GM12892 (cell line): ENCODE results near the gene HOXA3.

Source experiments
- DNase-seq: peaks from one replicate; pipeline ENCODE4 v3.0.0; 2011; ENCODE audit not compliant: insufficient read length
- FAIRE-seq: peaks from 2 replicates; lab custom pipeline; 2011; peaks lifted over from hg19 to GRCh38; lab: Jason Lieb, UNC
- POLR2A ChIP-seq: IDR thresholded peaks from 2 replicates; pipeline ENCODE4 v1.6.1; 2011; ENCODE audit warnings: low read depth, low read length, control low read depth
- POLR2AphosphoS5 ChIP-seq: IDR thresholded peaks from 2 replicates; pipeline ENCODE4 v1.6.1; 2011; ENCODE audit warnings: low read depth, low read length, control low read depth
- TAF1 ChIP-seq: IDR thresholded peaks from 2 replicates; pipeline ENCODE4 v1.6.1; 2011; ENCODE audit warnings: low read depth, mild to moderate bottlenecking, control low read depth, low read length, borderline replicate concordance

The HOXA3 gene

GRCh38 chr7:27194002-27194352 lies 41.6 kb upstream of the HOXA3 start:
- DNase-seq (no peak), FAIRE-seq (no peak)
- no peak for TF ChIP-seq POLR2AphosphoS5
- TF ChIP-seq POLR2A = no peak
- no peak for TF ChIP-seq TAF1

- TF ChIP-seq TAF1 = no peak
- no peak for TF ChIP-seq POLR2A
- TF ChIP-seq POLR2AphosphoS5 = no peak
- FAIRE-seq (no peak), DNase-seq (no peak)
Observed at GRCh38 chr7:27193335-27194001, 41.1 kb upstream of the HOXA3 start.

GRCh38 chr7:27192546-27193334 lies 40.4 kb upstream of the HOXA3 start:
- FAIRE-seq (no peak), DNase-seq (no peak)
- no peak for TF ChIP-seq POLR2AphosphoS5
- no peak for TF ChIP-seq TAF1
- TF ChIP-seq POLR2A = no peak

- no peak for DNase-seq
- no peak for TF ChIP-seq POLR2A
- no peak for TF ChIP-seq TAF1
- TF ChIP-seq POLR2AphosphoS5 = no peak
- FAIRE-seq = no peak
Observed at GRCh38 chr7:27191833-27192545, 39.6 kb upstream of the HOXA3 start.

- TF ChIP-seq POLR2A = no peak
- TF ChIP-seq POLR2AphosphoS5 = no peak
- TF ChIP-seq TAF1 = no peak
- DNase-seq (no peak), FAIRE-seq (no peak)
Observed at GRCh38 chr7:27191161-27191731, 38.9 kb upstream of the HOXA3 start.

GRCh38 chr7:27189997-27190748 lies 37.8 kb upstream of the HOXA3 start:
- FAIRE-seq (no peak), DNase-seq (no peak)
- no peak for TF ChIP-seq TAF1
- TF ChIP-seq POLR2AphosphoS5 = no peak
- TF ChIP-seq POLR2A = no peak

GRCh38 chr7:27189295-27189996 lies 37.1 kb upstream of the HOXA3 start:
- FAIRE-seq (no peak), DNase-seq (no peak)
- TF ChIP-seq POLR2A = no peak
- no peak for TF ChIP-seq TAF1
- TF ChIP-seq POLR2AphosphoS5 = no peak

- no peak for TF ChIP-seq POLR2A
- TF ChIP-seq TAF1 = no peak
- TF ChIP-seq POLR2AphosphoS5 = no peak
- FAIRE-seq (no peak), DNase-seq (no peak)
Observed at GRCh38 chr7:27188386-27189294, 36.3 kb upstream of the HOXA3 start.
